ENCODE results near the gene TNFAIP1.
A peak's percentile ranks its signal among the peaks of the same experiment; 100 is the strongest.

The TNFAIP1 gene

DNA sequence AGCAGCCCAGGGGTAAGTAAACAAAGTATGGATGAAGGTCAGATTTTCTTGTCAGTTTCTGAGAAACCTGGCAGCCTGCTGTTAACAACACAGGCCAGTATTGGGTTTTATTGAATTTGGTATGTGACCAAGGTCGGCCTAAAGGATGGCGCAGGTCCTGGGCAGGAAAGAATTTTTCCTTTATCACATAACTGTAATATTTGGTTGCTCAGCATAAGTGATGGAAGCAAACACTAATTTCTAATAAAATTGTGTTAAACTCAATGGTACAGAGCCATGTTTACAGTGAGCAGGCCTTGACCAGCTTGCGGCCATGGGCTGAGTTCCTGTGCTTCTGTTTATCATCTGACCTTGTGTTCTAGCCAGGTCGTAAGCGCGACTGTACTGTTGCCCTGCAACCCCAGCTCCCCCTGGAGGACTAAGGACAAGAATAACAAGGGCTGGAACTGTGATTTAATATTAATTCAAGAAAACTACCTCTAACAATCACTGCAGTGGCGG, 11.2 kb downstream of the TNFAIP1 start:
- no peak for DNase-seq

- DNase-seq: no peak
These were observed 11.8 kb downstream of the TNFAIP1 start for GRCh38 chr17:28347261-28347891.

GRCh38 chr17:28348979-28349378, 13.4 kb downstream of the TNFAIP1 start:
- DNase-seq: no peak

- DNase-seq: no peak
These were observed 14.7 kb downstream of the TNFAIP1 start for GRCh38 chr17:28350271-28350670.

GRCh38 chr17:28357061-28357900, 21.7 kb downstream of the TNFAIP1 start, which contains the start of gene POLDIP2:
Gene POLDIP2 (minus strand): TSS chr17:28357527. CDS start chr17:28357448, 79 bp downstream.
- peak; percentile 97 for DNase-seq

DNA sequence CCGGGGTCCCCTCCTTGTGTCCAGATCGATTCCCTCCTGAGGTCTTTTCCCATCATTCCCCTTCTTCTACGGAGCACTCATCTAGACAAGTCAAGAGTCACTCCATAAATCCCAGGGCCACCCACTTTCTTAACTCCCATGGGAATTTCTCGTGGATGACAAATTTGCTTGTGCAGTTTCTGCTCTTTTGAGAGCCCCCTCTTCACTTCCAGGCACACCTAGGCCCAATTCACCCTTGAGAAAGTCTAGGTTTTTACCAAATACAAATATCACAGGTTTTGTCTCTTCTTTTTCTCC, 22.3 kb downstream of the TNFAIP1 start:
- DNase-seq: no peak

GRCh38 chr17:28363186-28363585, 27.6 kb downstream of the TNFAIP1 start:
- no peak for DNase-seq

- DNase-seq: no peak
These were observed 28.5 kb downstream of the TNFAIP1 start for GRCh38 chr17:28363776-28364650.

DNA sequence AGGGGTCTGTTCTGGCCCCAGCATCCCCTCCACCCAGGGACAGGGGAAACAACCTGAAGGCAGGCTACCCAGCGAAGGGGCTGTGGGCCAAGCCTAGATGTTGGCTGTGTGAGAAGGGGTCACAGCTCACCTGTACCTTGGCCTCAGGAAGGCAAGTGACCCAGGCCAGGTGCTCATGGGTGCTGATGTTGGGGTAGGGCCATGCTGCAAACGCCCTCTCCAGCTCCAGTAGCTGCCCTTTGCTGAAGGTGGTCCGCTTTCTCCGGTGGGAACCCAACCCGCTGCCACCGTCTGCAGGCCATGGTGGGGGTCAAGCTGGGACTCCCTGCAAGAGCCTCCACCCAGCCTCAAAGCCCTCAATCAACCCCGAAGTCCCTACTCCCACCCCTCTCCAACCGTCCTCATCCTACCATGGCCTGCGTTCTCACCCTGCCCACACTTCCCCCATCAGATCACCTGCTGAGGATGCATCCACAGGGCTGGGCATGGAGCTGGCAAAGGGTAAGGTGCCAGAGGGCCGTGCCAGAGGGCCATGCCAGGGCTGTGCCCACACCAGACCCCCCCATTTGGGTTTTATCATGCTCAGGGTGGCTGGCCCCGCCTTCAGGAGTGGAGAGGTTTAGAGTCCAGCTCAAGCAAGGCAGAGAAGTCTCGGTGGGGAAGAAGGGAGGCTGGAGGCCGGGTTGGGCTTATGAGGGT, 29.3 kb downstream of the TNFAIP1 start, which contains the start of gene SEBOX:
Gene SEBOX (minus strand): TSS at position 535 of the 699 bp plus-strand sequence. CDS start 48 bp downstream, at position 487.
- DNase-seq: no peak

- DNase-seq: no peak
These were observed 29.9 kb downstream of the TNFAIP1 start for GRCh38 chr17:28365487-28365886.

DNA sequence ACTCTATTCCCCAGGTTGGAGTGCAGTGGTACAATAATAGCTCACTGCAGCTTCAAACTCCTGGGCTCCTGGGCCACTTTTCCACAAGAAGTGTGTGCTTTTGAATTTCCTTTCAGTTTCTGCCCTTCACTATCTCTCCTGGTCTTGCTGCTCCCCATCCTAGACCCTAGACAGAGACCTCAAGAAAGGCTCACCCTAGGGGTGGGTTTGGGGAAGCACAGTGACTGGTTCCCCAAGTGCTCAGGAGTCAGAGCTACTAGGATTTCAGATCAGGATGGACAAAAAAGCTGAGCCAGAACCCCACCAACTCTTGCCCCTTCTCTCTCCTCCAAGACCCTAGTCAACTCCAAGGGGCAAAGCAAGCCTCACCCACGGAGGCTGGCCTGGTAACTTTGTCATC, 31.0 kb downstream of the TNFAIP1 start:
- no peak for DNase-seq

- no peak for DNase-seq
These were observed 32.2 kb downstream of the TNFAIP1 start for GRCh38 chr17:28367641-28368305.

- DNase-seq: no peak
These were observed 32.8 kb downstream of the TNFAIP1 start for GRCh38 chr17:28368306-28368831.

- DNase-seq: no peak
These were observed 33.5 kb downstream of the TNFAIP1 start for GRCh38 chr17:28368915-28369683.

GRCh38 chr17:28369684-28370034, 34.1 kb downstream of the TNFAIP1 start:
- DNase-seq: no peak

- no peak for DNase-seq
These were observed 34.6 kb downstream of the TNFAIP1 start, which contains the start of gene VTN for GRCh38 chr17:28370035-28370743. Gene VTN (minus strand): TSS chr17:28370307. CDS start chr17:28370203, 104 bp downstream.

DNA sequence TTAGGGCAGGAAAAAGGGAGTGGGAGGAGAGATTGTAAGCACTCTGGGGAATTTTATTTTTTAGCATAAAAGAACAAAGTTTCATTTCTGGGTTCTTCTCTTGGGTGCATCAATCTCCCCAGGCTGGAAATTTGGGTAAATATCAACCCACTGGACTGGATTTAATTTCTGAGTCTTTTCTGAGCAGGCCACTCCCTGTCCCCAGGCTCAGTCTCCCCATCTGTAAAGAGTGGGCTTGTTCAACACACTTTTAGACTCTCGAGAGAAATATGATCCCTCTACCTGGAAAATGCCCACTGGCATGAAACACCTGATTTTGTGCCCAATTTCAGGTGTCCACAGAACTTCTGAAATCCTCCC, 35.2 kb downstream of the TNFAIP1 start:
- DNase-seq: no peak

GRCh38 chr17:28371245-28372202, 36.0 kb downstream of the TNFAIP1 start, which contains the start of gene SARM1:
Gene SARM1 (plus strand): TSS chr17:28371694. CDS start chr17:28372033, 339 bp downstream.
- peak; percentile 91 for DNase-seq
